Caki2 (cell line): ENCODE results near the gene LMCD1. TPM values are rescaled to one million over a fixed set of nuclear protein-coding genes. Genes with fewer than 3 reads are reported as not detected.

ENCODE experiments used
- DNase-seq: peaks from one replicate; pipeline ENCODE4 v3.0.0-alpha.2; 2015; ENCODE audit warnings: low read depth
- in situ Hi-C: cut with HindIII; loops from 2 replicates; pipeline ENCODE4 v1.10.0; 2016; ENCODE audit warnings: low sequenced_read_pairs, low pct_unique_long_range_greater_than_20kb, mixed read lengths
- total RNA-seq: library from RNA; depleted of rRNA; stranded (reverse); fragments of >200 nt; shearing (Covaris generic); gene quantifications from 2 replicates; pipeline ENCODE4 v1.2.3, GENCODE V29; 2014; ENCODE audit warnings: low replicate concordance

LMCD1 gene
- total RNA-seq, 1 experiment from 2014 or later: 50.1 TPM

DNA sequence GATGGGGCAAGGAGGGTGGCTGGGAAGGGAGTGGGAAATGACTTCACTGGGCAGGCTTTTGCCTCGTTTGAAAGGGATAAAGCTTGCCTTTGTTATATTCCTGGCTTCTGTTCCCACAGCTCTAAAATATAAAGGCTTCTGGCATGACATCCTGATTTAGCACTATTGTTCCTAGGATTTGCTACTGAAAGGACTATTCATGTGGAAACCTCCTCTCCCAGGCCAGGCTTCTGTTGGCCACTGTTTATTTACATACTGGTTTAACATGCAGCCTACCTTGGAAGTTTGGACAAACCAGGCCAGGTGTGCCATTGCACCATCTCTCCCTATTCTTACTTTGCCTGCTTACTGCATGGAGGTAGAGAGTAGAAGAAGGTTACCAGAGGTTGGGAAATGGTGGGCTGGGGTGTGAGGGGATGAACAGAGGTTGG, 2.4 kb upstream of the LMCD1 start:
- DNase-seq: peak; percentile 66
- in situ Hi-C loops: no loop called here

DNA sequence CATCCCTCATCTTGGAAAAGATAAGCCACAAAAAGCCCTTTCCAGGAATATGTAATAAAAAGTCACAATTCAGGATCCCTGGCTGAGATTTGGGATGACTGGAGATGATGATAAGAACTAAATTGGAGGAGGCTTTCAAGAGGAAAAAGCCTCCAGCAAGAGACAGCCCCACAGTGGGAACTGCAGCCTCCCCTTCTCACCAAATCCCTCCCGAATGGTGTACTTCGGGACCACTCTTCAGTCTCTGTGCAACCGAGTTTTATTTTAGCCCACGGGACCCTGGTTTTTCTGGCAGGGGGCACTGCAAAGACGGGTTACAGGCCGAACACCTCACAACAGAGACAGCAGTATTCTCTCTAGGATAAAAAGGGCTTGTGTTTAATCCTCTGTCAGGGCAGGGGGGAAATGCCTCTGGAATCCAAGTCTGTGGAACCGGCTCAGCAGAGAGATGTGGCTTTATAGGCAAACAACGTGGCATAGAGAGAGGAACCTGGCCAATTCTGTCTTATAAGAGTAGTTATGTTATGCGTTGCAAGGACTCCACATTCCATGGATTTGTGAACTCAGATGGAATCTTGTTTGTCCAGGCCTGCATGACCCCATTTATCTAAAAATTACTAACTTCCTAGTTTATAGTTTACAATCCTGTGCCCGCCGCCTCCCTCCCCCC, 1.2 kb upstream of the LMCD1 start:
- in situ Hi-C loops: no loop called here
- peak; percentile 64 for DNase-seq

DNA sequence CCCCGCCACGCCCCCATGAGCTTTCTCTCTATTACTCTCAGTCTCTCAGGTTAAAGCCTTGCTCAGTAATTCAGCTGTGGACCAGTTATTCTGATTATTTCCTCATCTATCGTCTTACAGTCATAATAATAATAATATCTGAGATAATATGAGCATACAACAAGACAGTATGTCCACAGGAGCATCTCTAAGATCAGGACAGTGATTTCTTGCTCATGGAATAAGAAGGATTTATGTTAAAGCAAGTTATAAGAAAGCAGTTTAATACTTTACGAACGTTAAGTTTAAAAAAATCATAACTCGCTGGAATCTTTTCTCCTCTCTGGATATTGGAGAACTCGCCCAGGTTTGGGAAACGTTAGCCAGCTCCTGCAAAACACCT, 643 bp upstream of the LMCD1 start:
- DNase-seq: no peak
- in situ Hi-C loops: no loop called here

DNA sequence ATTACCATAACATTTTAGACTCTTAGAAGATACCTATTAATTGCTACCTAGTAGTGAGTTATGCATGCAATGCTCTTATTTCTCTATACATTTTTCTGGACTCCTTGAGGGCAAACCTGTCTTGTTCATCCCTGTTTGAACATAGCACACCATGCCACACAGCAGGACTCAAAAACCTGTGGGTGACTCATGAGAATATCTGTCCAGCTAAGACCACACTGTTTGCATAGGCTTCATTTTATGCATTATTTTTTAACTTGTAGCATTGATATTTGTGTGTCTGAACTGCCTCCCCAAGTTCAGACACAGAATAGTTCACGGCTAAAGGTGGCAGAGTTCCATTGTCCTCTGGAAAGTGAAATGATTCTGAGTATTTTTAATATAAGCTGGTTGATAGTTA, 1.8 kb downstream of the LMCD1 start:
- in situ Hi-C loops: no loop called here
- DNase-seq: peak; percentile 56

DNA sequence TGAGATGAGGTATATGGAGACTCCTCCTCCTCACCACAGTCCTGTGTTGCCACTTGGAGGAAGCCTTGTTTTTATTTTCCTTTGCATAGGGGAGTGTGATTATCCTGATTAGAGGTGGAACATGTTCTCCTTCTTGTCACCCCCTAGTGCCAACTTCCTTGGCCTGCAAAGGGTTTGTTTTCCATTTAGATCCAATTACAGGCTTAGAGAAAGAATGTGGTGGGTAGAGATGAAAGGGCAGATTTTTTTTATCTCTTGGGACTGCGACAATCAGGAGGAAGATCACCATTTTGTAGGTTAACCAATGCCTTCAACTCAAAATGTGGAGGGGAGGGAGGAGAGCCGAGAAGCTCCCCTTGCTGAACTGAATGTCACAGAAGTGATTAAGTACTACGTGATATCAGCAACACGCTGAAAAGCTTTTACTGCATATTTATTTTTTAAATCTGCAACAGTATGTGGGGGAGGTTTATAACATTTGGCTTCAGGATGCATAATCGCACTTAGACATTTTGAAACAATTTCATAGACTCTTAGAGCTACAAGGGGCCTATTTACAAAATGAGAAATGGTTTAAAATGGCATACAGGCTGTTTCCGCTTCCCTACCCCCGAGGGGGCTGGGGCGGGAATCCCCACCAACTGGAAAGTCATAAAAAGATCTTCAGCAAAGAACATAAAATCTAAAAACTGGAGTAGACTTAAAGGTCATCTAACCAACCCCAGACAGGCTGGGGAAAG, 2.4 kb downstream of the LMCD1 start:
- in situ Hi-C loops: no loop called here
- DNase-seq: peak; percentile 49

DNA sequence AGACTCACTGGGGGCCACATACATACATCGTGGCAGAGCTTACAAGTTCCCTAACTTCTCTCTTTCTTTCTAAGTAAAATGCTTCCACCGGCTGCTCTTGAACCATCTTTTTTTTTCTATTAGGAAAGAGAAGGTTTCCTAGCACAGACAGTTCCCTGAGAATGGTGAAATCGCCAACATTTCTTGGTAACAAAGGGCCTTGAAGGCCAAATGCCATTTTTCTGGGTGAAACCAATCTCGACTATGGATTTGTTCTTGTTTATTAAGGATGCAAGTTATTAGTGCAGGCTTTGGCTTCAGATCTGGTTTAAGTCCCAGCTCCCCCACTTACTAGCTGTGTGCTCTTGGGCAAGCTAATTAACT, 3.0 kb downstream of the LMCD1 start:
- DNase-seq: no peak
- in situ Hi-C loops: no loop called here

DNA sequence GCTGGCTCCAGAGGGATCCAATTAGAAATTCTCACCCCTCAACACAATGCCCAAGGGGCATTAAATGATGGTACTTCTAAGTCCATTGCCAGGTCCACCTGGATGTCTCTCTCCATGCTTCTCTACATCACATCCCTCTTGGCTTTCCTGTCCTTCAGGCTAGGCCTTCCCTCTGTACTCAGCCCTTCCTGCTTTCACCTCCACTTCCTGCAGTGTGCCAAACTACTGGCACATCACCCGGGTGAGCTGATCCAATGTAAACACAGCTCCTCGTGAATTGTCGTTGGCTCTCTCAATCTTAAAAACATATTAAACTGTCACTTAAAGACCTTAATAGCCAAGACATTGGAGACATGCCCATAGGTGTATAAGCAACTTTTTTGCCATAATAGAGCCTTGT, 4.0 kb downstream of the LMCD1 start:
- in situ Hi-C loops: no loop called here
- peak; percentile 56 for DNase-seq

DNA sequence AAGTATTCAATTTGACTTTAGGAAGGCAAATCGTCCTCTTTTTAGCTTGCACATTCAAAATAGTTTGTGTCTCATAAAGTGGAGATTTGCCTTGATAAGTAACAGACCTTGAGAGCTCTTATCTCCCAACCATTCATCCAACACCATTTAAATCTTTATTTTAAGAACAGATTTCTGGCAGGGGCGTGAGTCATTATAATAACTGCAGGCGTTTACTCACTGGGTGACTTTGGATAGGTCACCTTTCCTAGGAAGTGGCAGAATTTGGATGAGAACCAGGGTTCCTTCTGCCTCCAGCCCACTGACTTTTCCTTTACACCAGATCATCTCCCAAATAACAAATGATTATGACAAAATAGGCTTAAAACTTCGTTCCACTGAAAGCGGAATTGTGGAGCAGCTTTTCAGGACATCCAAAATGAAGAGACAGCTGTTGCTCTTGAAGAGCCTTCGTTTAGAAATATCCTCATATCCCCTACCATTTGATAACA, 5.0 kb downstream of the LMCD1 start:
- in situ Hi-C loops: no loop called here
- DNase-seq: peak; percentile 39

DNA sequence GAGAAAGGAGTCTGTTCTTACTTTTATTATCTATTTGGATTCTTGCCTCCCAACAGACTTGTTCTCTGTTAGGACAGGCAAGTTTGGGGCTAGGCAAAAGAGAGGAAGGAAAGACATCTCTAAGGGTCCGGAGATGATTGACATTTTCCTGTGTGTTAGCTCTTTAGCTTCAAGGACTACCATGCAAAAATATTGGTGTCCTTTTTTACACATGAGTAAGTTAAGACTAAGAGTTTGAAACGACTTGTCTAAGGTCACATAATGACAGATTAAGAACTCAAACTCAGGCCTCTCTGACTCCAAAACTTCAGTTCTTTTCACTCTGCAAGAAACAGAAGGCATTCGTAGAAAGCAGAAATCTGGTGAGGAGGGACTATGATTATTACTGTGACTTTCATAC, 5.9 kb downstream of the LMCD1 start:
- in situ Hi-C loops: no loop called here
- DNase-seq: no peak

DNA sequence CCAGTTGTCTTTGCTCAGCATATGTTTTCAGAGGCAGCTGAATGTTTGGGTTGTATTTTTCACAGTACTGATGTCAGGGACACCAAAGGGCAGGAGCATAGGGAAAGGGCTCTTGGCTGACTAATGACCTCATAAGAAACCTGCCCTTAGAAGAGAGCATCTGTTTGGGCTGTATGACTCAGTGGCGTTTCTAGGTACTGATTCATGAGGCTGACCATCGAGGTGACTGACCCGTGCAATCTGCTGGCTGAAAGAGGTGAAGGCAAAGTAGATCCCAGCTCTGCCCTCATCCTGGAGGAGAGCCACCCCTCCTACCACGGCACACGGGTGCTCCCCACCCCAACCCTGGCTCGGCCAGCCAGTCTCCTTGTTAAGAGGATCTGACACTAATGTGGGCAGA, 8.3 kb downstream of the LMCD1 start:
- DNase-seq: peak; percentile 84
- in situ Hi-C loops: no loop called here

DNA sequence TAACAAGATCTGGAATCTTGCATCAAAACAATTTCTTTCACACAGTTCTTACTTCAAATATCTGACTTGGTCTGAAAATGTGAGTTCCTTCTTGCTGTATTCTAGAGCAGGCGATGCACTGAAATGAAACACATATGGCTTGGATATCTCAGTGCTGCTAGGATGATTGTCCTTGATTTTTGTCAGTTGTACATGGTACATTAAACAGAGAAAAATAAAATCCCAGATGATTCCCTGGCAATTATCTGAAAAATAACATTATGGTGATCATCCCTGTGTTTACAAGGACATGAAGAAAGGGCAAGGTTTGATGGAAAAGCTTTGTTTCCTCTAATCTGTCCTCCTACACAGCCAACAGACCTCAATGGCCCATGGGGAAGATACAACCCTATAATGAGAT, 10.6 kb downstream of the LMCD1 start:
- no peak for DNase-seq
- in situ Hi-C loops: no loop called here

DNA sequence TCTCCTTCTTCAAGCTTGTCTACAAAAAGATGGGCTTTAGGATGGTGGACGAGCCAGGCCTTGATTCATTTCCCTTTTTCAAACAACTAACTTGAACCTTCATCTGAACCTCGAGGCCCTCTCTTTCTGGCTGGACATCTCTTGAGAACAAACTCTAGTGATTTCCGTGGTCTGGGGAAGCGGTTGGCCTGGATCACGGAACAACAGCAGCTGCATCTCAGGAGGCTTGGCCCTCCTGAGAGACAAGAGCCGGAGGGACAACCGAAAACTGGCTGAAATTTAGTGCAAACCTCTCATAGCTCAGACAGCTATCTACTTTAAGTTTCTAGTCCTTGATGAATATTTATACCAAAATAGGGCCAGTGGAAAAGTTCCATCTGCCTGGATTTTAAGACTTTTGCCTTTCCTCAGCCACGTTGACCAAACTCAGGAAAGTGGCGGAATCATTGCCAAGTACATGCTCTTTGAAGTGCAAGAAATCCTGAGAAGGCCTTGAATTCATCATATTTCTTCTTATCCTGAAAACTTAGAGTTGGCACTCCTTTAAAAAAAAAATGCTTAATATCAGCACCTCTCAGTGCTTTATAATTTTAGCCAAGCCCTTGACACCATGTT, 14.5 kb downstream of the LMCD1 start:
- no peak for DNase-seq
- in situ Hi-C loops: no loop called here

DNA sequence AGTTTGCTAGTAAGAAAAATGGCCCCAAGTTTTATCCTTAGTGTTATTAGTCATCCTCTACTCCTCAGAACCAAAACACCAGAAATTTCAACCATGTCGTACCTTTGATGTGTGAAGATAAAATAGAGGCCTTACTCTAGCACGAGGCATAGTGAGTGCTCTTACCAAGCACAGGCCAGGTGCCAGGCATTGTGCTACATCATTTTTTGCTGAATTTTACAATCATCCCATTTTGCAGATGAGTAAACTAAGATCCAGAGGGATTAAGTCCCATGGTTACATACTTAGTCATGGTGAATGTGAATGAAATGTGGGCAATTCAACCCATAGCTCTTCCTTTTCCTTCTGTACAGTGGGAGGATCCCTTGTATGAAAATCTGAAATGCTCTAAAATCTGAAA, 15.2 kb downstream of the LMCD1 start:
- in situ Hi-C loops: no loop called here
- DNase-seq: no peak

DNA sequence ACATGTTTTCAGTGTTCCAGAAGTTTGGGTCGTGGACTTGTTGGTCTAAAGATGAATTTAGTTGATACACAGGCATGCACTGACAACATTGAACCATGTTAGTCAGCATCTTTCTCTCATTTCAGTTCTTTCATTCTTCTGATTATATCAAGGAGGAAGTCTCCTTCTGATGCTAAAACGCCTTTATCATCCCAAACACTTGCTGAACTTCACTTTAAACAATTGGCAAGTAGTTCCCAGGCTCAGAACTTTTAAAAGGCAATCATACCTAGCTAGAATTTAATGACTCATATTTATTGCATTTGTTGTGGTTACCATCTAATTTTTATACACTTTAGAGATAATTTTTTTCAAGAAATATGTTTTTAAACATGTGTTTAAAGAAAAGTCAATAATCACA, 15.9 kb downstream of the LMCD1 start:
- DNase-seq: no peak
- in situ Hi-C loops: no loop called here

DNA sequence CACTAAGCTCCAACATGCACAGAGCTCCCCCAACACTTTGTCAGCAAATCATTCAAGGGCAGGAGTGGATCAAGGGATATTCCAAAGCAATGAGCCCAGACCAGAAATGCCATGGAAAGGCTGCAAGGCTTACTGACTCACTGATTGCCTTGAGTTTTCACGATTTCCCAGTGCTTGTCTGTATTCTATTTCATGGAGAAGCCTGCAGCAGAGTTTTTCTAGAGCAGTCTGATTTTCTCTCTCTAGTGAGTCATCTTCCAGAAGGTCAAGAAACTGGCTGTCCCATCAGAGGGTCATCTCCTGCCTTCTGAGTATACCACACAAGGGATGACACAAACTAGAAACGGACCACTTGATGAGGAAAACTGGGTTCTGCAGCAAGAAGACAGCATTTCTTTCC, 16.5 kb downstream of the LMCD1 start:
- no peak for DNase-seq
- in situ Hi-C loops: no loop called here

DNA sequence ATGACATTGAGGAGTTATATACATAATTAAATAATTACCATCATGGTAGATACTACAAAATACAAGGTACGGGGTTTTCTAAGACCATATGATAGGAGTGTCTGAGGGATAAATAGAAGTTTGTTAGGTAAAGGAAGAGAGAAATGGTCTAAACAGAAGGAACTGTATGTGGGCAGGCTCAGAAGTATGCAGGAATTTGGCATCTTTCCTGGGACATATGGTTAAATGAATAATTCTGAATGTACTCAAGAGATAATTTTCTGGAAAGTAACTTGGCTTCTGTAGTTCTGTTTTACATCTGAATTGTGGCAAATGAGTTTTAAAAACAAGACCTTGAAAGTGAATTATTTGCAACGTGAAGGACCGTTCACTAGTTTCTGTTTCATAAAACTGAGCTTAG, 17.5 kb downstream of the LMCD1 start:
- in situ Hi-C loops: no loop called here
- DNase-seq: no peak

DNA sequence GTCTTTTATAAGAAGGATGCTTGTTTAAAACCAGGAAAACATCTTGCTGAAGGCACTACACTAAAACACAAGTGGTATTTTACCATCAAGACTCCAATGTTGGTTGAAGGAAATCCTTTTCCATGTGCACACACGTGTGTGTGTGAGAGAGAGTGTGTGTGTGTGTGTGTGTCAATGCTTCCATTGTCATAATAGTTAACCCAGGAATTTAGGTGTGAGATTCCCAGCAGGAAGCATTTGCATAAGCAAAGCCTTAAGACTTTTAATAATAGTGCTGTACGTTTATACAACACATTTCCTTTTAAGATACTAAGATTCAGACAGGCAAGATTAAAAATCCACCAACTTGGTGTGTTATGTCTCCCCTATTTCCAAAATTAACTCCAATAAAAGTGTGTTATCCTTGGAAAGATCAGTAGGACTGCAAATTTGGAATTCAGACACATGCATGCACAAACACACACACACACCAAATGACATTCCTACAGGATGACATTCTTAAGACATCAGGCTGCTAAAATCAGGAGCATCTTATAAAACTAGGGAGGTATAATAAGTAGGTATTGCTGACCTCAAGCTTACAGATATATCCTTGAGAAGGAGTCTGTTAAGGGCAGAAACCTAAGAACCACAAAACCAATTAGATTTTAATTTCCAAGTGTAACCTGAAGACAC, 18.3 kb downstream of the LMCD1 start:
- in situ Hi-C loops: no loop called here
- no peak for DNase-seq

DNA sequence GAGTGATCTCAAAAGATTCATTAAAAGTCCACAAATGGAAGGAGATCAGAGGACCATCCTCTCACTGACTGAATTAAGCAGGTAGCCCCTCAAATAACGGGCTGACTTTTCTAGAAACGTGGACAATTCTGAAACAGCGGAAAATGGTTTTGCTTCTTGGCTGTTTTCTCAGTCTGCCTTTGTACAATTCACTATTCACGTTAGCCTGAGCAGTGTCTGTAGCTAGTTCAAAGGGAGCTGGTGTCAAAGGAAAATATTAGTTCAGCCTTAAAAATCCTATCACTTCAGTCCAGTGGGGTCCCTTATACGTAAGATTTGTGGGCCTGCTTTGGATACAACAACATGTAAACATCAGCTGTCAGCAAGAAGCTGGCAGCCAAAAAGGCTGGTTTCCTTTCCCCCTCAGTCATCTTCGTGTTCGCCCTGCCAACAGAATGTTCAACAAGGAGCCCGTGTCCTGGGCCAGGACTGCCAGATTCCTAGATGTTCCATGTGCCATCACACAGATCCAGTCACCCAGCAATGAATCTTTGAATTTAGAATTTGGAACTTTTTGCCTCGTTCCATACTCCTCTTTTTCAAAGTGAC, 19.3 kb downstream of the LMCD1 start:
- no peak for DNase-seq
- in situ Hi-C loops: no loop called here

DNA sequence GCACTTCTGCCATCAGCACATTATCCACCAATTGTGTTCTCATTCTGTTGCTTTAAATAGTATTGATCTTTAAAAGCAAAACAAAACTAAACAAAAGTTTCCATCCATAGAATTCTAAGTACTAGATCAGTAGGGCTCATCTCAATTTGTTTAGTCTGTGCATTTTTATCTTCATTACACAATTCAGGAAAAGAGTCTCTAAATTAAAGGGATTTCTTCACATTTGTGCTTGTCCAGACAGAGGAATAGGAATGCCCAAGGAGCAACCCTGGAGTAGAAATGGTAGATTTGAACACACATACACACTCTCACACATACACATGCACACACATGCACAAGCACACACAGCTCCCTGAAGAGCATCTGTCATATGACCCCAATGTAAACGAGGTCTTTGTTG, 21.4 kb downstream of the LMCD1 start:
- in situ Hi-C loops: no loop called here
- no peak for DNase-seq
